ENCODE measurements around the gene SMPX.

DNA sequence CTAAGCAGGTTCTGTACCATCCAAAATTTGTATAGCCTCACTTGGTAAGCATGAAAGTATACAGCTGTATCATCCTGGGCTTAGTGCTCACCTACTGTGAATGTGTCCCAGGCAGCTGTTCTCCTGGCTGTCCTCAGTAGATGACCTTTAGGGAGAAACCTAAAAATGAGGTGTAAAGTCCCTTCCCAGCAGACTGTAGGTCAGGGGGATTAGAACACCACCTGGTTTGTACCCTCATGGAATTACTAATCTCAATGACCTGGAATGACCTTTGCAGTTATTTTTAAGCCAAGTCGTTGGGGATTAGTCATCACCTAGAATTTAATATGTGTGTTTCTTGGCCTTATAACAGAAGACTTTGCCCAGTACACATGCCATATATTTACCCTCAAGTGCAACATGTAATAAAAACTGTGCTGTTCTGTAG is 42.4 kb upstream of the SMPX start:
- TF ChIP-seq, protein P1, sequence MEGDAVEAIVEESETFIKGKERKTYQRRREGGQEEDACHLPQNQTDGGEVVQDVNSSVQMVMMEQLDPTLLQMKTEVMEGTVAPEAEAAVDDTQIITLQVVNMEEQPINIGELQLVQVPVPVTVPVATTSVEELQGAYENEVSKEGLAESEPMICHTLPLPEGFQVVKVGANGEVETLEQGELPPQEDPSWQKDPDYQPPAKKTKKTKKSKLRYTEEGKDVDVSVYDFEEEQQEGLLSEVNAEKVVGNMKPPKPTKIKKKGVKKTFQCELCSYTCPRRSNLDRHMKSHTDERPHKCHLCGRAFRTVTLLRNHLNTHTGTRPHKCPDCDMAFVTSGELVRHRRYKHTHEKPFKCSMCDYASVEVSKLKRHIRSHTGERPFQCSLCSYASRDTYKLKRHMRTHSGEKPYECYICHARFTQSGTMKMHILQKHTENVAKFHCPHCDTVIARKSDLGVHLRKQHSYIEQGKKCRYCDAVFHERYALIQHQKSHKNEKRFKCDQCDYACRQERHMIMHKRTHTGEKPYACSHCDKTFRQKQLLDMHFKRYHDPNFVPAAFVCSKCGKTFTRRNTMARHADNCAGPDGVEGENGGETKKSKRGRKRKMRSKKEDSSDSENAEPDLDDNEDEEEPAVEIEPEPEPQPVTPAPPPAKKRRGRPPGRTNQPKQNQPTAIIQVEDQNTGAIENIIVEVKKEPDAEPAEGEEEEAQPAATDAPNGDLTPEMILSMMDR (IDR thresholded peaks at IDR 0.05; ENCODE audit: low read depth, low read length, missing input control), result no peak
- TF ChIP-seq YY1 (IDR thresholded peaks at IDR 0.05), result no peak
- TF ChIP-seq EGR1 (IDR thresholded peaks at IDR 0.05; ENCODE audit: low read depth in 2 of 2), result no peak
- TF ChIP-seq, protein P2, sequence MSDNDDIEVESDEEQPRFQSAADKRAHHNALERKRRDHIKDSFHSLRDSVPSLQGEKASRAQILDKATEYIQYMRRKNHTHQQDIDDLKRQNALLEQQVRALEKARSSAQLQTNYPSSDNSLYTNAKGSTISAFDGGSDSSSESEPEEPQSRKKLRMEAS (IDR thresholded peaks at IDR 0.05), result no peak
- TF ChIP-seq, protein P3, sequence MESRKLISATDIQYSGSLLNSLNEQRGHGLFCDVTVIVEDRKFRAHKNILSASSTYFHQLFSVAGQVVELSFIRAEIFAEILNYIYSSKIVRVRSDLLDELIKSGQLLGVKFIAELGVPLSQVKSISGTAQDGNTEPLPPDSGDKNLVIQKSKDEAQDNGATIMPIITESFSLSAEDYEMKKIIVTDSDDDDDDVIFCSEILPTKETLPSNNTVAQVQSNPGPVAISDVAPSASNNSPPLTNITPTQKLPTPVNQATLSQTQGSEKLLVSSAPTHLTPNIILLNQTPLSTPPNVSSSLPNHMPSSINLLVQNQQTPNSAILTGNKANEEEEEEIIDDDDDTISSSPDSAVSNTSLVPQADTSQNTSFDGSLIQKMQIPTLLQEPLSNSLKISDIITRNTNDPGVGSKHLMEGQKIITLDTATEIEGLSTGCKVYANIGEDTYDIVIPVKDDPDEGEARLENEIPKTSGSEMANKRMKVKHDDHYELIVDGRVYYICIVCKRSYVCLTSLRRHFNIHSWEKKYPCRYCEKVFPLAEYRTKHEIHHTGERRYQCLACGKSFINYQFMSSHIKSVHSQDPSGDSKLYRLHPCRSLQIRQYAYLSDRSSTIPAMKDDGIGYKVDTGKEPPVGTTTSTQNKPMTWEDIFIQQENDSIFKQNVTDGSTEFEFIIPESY (IDR thresholded peaks at IDR 0.05), result no peak

All from liver (tissue), 3 donors.